Left ventricle myocardium inferior (tissue), 1 donor: ENCODE measurements around the gene TJP1. TPM values are rescaled to one million over a fixed set of nuclear protein-coding genes. Genes with fewer than 3 reads are reported as not detected.
"Not testable (repeated sequence)": the region's sequence is repeated elsewhere in the genome, so short reads cannot be mapped to it uniquely, and the experiment has no call there.

ENCODE experiments used
- DNase-seq: peaks from one replicate; pipeline ENCODE4 v3.0.0-alpha.2; 2020
- H3K27ac ChIP-seq: fragments of 200-600 bp; replicated peaks from 2 replicates; pipeline ENCODE4 v1.8.0; 2021
- H3K27me3 ChIP-seq: fragments of 200-600 bp; 2 replicates; pipeline ENCODE4 v1.8.0; 2021; ENCODE audit warnings: low read depth
- H3K36me3 ChIP-seq: fragments of 200-600 bp; 2 replicates; pipeline ENCODE4 v1.8.0; 2021
- H3K4me1 ChIP-seq: fragments of 200-600 bp; 2 replicates; pipeline ENCODE4 v1.8.0; 2021
- H3K4me3 ChIP-seq: fragments of 200-600 bp; 2 replicates; pipeline ENCODE4 v1.8.0; 2021; ENCODE audit warnings: mild to moderate bottlenecking, moderate library complexity
- H3K9me3 ChIP-seq: fragments of 200-600 bp; replicated peaks from 2 replicates; pipeline ENCODE4 v1.8.0; 2021
- CTCF ChIP-seq: fragments of 200-600 bp; IDR thresholded peaks from 2 replicates; pipeline ENCODE4 v1.8.0; 2021; ENCODE audit warnings: antibody characterized with exemption, mild to moderate bottlenecking, borderline replicate concordance
- intact Hi-C: fragments of 100-400 bp; cut with micrococcal nuclease; formaldehyde crosslinking; loops from one replicate; pipeline ENCODE4 v1.11.0; 2022
- total RNA-seq: library from RNA; stranded (reverse); fragmentation: NEBNext Ultra II Directional; extraction: Animal tissue kit (Norgen Biotek cat#: 25700); gene quantifications from one replicate; pipeline ENCODE4 v1.2.1, GENCODE V29; 2021
- donor health status: DM: no; HTN: yes; CAD: no; lungs with severe emphysema.

Gene TJP1
- total RNA-seq, 1 donor from 2014 or later: 108 TPM

- intact Hi-C loops: no loop called here
- no peak for TF ChIP-seq CTCF
- Histone ChIP-seq H3K27ac (no peak overlapping the region), H3K4me3 (no peak overlapping the region), H3K4me1 (peaks cover 44% of the 10 kb centered on the region), H3K36me3 (peaks cover 69% of the 10 kb centered on the region), H3K27me3 (no peaks in the 10 kb centered on the region), H3K9me3 (no peaks in the 10 kb centered on the region)
- DNase-seq: no peak
Measured at GRCh38 chr15:29765234-29765841, 56.9 kb downstream of the TJP1 start.

- DNase-seq: no peak
- Histone ChIP-seq H3K36me3 (peaks cover 58% of the 10 kb centered on the region), H3K4me3 (no peak overlapping the region), H3K27ac (no peak overlapping the region), H3K27me3 (no peaks in the 10 kb centered on the region), H3K9me3 (no peaks in the 10 kb centered on the region), H3K4me1 (peaks cover 54% of the 10 kb centered on the region)
- TF ChIP-seq CTCF: no peak
- intact Hi-C loops: no loop called here
Measured at GRCh38 chr15:29759596-29759995, 62.7 kb downstream of the TJP1 start.

GRCh38 chr15:29756358-29757267 lies 65.7 kb downstream of the TJP1 start:
- H3K36me3 ChIP-seq: peaks cover 47% of the 10 kb centered on the region
- no peak for DNase-seq
- H3K4me3 ChIP-seq: no peak overlapping the region
- no peak for TF ChIP-seq CTCF
- H3K9me3 ChIP-seq: peaks cover 4% of the 10 kb centered on the region
- H3K4me1 ChIP-seq: peaks cover 54% of the 10 kb centered on the region
- H3K27me3 ChIP-seq: no peaks in the 10 kb centered on the region
- H3K27ac ChIP-seq: peak overlapping the region; percentile 36
- intact Hi-C loops: no loop called here

GRCh38 chr15:29754009-29754408 lies 68.3 kb downstream of the TJP1 start:
- H3K36me3 ChIP-seq: peaks cover 34% of the 10 kb centered on the region

GRCh38 chr15:29753506-29753905 lies 68.8 kb downstream of the TJP1 start:
- no peak for DNase-seq
- intact Hi-C loops: loop anchor here (5.0 kb wide), 1 partner anchor 164 kb away; no protein-coding TSS in a partner anchor
- Histone ChIP-seq H3K36me3 (peaks cover 32% of the 10 kb centered on the region), H3K4me3 (no peak overlapping the region), H3K4me1 (peaks cover 55% of the 10 kb centered on the region), H3K27me3 (no peaks in the 10 kb centered on the region), H3K27ac (no peak overlapping the region), H3K9me3 (peaks cover 4% of the 10 kb centered on the region)
- no peak for TF ChIP-seq CTCF

More at GRCh38 chr15:29754009-29754408, 68.3 kb downstream of the TJP1 start:
- intact Hi-C loops: loop anchor here (5.0 kb wide), 1 partner anchor 163 kb away; no protein-coding TSS in a partner anchor
- H3K27ac ChIP-seq, H3K9me3 ChIP-seq, DNase-seq, H3K4me3 ChIP-seq, H3K27me3 ChIP-seq: not testable (repeated sequence)
- peaks cover 56% of the 10 kb centered on the region for H3K4me1 ChIP-seq

GRCh38 chr15:29750754-29751153 lies 71.5 kb downstream of the TJP1 start:
- no peak for DNase-seq
- Histone ChIP-seq H3K36me3 (peaks cover 34% of the 10 kb centered on the region), H3K4me1 (peaks cover 27% of the 10 kb centered on the region), H3K9me3 (peaks cover 4% of the 10 kb centered on the region), H3K4me3 (no peak overlapping the region), H3K27ac (no peak overlapping the region), H3K27me3 (no peaks in the 10 kb centered on the region)
- TF ChIP-seq CTCF: no peak
- intact Hi-C loops: loop anchor here (5.0 kb wide), 1 partner anchor 167 kb away; no protein-coding TSS in a partner anchor
